H1 (cell line): Measurements from ENCODE around the gene SLC7A11. TPM values are rescaled to one million over a fixed set of nuclear protein-coding genes. Genes with fewer than 3 reads are reported as not detected.

Experiments
- CBX8 ChIP-seq: fragments of 300-800, 300-1000 bp; sonication (generic); IDR thresholded peaks from 2 replicates; pipeline ENCODE4 v1.7.1; 2016; ENCODE audit warnings: low read depth, low read length, borderline replicate concordance
- CHD1 ChIP-seq: IDR thresholded peaks from 2 replicates; pipeline ENCODE4 v1.6.1; 2012; ENCODE audit warnings: low read depth, low read length, improper control_type of control experiment
- CHD2 ChIP-seq: IDR thresholded peaks from 2 replicates; pipeline ENCODE4 v1.6.1; 2012; ENCODE audit warnings: low read length, improper control_type of control experiment
- SIN3A ChIP-seq, 2 experiments: IDR thresholded peaks in 1 of 2; conservative IDR thresholded peaks in 1 of 2; 2 replicates each; pipeline ENCODE4 v1.6.1; 2011 to 2012; ENCODE audit warnings: low read length in 2 of 2, improper control_type of control experiment in 1 of 2, low read depth in 1 of 2, mild to moderate bottlenecking in 1 of 2
- TEAD4 ChIP-seq: IDR thresholded peaks from 2 replicates; pipeline ENCODE4 v1.6.1; 2012; ENCODE audit warnings: low read depth, low read length, inconsistent platforms, mixed read lengths
- polyA plus RNA-seq, 7 experiments: library from polyadenylated mRNA; depleted of rRNA in 3 of 7; stranded (reverse) in 5 of 7; unstranded in 2 of 7; fragments of >200 nt in 5 of 7; fragments of 200-250 nt in 2 of 7; gene quantifications; 1 replicate in 5 of 7; 2 replicates in 1 of 7; 4 replicates in 1 of 7; pipeline versions ENCODE4 v1.2.1 to v1.2.3, GENCODE V29; 2011 to 2013; ENCODE audit warnings: missing spikeins in 2 of 7, mixed read lengths in 2 of 7
- total RNA-seq: library from RNA; stranded (reverse); fragmentation: NEBNext Ultra II Directional; extraction: Animal tissue kit (Norgen Biotek cat#: 25700); gene quantifications from 2 replicates; pipeline ENCODE4 v1.2.1, GENCODE V29; 2021
- TF ChIP-seq, protein P1 (sequence below): IDR thresholded peaks from 2 replicates; pipeline ENCODE4 v1.6.1; 2011; ENCODE audit warnings: low read length, improper control_type of control experiment

Gene SLC7A11
- total and polyA plus RNA-seq, 2 of the 8 experiments (the other 6 are each of a cell fraction or from before 2014, with no cell fraction given): 6.6 to 17.0 TPM

DNA sequence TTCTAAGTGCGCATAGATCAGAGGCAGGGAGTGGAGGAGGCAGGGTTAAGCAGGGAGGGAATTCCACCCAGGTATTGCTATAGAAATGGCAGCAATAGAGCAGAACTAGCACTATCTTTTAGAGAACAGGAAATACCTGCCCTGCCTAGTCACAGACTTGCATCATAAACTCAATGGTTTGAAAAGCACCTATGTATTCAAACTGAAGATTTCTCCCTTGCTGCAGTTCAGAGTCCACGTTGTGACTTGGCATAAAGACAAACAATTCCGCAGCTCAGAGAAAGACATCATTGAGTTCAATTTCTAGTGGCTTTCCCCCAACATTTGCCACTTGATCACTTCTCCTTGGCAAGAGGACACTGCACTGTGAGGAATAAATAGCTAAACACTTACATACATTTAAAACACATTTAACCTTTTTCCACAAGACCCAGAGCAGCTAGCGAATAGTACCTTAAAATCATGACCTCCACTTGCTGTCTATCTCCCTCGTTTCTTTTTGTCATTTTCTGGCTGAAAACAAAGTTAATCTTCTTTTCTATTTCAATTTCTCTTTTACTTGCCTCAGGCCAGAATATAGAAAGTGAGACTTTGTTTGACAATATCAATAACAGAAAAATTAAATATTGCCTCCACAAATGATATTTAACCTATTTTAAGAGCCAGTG is 42.4 kb downstream of the SLC7A11 start (continued):
- no peak for TF ChIP-seq SIN3A (conservative IDR thresholded peaks at IDR 0.05 in 1 of 2, IDR thresholded peaks at IDR 0.05 in 1 of 2; ENCODE audit: low read depth in 1 of 2, low read length in 2 of 2)
- TF ChIP-seq, protein P1, sequence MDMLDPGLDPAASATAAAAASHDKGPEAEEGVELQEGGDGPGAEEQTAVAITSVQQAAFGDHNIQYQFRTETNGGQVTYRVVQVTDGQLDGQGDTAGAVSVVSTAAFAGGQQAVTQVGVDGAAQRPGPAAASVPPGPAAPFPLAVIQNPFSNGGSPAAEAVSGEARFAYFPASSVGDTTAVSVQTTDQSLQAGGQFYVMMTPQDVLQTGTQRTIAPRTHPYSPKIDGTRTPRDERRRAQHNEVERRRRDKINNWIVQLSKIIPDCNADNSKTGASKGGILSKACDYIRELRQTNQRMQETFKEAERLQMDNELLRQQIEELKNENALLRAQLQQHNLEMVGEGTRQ: no peak
- no peak for TF ChIP-seq TEAD4
- no peak for TF ChIP-seq CHD2
- TF ChIP-seq CBX8: no peak
- TF ChIP-seq CHD1: no peak
